ENCODE measurements around the gene MRPS10. TPM values are rescaled to one million over a fixed set of nuclear protein-coding genes. Genes with fewer than 3 reads are reported as not detected.
A peak's percentile ranks its signal among the peaks of the same experiment; 100 is the strongest.

The MRPS10 gene
- total RNA-seq, 1 donor from 2014 or later, result 57.0 TPM

DNA sequence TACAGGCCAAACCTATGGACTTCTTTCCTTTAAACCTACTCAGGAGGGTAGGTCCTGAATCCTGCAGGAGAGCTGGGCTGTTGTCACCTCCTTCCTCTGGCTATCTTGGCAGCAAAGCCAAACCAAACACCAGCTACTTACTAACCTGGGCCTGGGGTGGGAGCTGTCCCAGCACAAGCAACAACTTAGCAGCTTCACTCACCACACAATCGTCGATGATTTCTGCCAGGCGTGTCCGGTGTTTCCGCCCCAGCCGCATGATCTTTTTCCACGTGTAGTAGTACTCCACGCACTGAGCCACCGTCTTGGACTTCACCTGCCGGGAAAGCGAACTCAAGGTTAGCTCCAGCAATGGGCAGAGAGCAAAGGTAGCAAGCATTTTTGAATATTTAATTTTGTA, 25.4 kb upstream of the MRPS10 start:
- intact Hi-C loops (cut with DNase I), result no loop called here
- no peak for ATAC-seq (ENCODE audit: poor library complexity)
- DNase-seq, result no peak

DNA sequence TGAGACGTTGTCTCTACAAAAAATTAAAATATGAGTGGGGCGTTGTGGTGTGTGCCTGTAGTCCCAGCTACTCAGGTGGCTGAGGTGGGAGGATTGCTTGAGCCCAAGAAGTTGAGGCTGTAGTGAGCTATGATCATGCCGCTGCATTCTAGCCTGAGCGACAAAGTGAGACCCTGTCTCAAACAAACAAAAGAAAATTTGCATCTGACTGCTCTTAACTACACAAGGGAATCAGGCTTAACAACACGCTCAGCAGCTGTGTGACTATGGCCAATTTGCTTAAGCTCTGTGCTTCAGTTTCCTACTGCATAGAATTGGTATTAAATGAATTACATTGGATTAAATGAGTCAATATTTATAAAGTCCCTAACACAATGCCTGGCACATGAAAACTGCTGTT, 24.3 kb upstream of the MRPS10 start:
- intact Hi-C loops (cut with DNase I), result no loop called here
- DNase-seq (no peak), ATAC-seq (ENCODE audit: poor library complexity) (no peak)

DNA sequence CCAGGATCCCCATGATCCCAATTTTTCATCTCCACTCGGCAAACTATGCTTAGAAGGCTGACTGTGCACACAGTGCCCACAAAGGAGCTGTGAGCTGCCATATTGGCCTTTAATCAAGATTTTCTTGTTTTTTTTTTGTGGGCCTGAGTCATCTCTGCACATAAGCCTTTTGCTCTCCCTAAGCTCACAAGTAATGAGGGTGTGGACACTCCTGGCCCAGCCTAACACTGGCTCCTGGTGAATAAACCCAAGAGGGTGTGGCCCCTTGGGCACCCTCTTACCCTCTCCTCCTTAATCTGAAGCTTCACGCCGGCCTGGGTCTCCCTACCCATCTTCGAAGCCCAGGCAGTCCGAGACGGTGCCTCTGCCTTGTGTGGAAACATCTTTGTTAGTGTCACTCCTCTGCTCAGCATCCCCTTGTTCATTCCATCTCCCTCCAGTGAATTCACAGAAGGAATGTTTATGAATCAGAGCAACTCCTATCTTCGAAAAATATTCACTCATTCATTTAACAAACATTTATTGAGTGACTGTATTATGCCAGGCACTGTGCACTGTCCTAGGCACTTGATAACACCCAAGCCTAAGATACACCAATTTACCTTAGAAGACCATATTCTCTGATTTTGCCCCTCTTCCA, 22.2 kb upstream of the MRPS10 start:
- ATAC-seq (ENCODE audit: poor library complexity) (no peak), DNase-seq (no peak)
- intact Hi-C loops (cut with DNase I), result no loop called here

DNA sequence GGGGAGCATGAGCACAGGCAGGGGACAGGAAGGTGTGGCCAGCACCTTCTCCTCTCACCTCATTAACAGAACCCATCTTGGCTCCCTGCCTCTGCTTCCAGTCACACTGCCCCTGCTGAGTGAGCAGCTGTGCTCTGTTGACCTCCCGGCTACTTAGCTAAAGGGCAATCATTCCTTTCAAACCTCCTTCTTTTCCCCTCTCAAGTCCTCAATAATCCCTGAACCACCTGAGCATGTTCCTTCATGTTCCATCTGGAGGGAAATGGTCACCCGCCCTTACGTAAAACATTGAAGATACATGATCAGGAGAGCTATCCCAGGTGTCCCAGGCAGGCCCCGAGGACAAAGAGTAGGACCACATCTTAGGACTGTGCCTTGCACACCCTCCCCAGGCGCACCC, 21.7 kb upstream of the MRPS10 start:
- intact Hi-C loops (cut with DNase I), result no loop called here
- no peak for DNase-seq
- ATAC-seq (ENCODE audit: poor library complexity), result peak; percentile 37

DNA sequence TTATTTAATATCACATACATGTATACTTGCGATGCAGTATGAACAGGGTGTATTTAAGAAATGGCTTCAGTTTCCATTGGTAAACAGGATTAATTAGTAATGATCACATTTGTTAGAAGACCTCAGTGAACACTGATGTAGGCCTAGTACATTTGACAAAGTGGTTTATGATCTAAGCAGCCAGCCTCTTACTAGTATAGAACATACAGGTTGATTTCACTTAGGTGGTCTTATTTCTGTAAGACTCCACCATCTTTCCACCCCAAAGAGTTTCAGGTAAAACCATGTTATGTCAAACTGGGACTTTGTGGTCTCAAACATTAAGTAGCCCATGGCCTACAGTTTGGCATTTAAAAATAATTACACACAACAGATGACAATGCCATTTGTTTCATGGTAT, 20.2 kb upstream of the MRPS10 start:
- ATAC-seq (ENCODE audit: poor library complexity), result no peak
- no peak for DNase-seq
- intact Hi-C loops (cut with DNase I), result no loop called here

DNA sequence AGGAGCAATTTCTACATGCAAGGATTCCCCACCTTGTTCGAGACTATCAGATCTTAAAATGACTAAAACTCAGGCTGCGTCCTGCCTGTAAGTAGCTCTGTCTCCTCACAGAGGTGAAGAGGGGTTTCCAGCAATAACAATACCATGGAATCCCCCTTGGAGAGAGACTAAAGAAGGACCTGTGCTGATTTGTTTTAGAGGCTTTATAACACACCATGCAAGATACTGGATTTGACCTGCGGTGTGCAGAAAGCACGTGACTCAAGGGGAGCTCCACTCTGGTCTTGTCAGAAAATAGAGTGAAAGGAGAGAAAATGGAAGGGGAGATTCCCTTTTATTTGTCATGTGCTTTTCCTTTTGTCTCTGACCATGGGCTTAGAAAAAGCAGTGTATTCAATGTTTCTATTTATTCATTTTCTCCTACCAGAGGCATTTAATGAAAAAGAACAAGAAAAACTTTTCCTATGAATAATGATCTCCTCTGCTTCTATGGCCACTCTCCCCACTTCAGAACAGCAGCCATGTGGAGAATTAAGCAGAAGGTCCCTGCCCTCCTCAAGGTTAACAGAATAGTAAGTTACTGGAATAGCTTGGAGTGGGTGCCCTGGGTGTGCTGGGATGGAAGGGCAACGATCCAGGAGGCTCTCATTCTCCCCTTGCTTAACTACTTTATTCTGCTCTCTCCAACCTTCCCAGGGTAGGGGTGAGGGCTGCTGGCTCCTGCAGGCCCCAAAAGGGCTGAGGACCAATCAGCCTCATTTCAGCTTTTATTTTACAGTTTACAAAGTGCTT, 19.2 kb upstream of the MRPS10 start:
- peak; percentile 80 for ATAC-seq (ENCODE audit: poor library complexity)
- intact Hi-C loops (cut with DNase I), result no loop called here
- no peak for DNase-seq

DNA sequence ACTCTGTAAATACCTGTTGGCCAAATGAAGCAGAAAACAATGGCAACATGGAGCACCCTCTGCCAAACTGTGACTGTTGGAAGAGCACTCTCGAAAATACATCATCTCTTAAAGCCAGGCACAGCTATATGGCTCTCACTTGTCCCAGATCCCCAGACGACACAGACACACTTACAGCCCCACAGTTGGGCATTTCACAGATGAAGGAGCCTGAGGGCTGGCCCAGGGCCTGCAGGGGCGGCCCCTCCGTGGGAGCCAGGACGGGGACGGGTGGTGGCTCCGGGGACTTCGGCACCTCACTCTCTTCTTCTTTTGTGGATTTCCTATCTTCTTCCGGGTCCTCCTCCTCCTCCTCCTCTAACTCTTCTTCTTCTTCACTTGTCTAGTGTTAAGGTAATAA, 18.4 kb upstream of the MRPS10 start:
- intact Hi-C loops (cut with DNase I), result no loop called here
- DNase-seq (no peak), ATAC-seq (ENCODE audit: poor library complexity) (no peak)

DNA sequence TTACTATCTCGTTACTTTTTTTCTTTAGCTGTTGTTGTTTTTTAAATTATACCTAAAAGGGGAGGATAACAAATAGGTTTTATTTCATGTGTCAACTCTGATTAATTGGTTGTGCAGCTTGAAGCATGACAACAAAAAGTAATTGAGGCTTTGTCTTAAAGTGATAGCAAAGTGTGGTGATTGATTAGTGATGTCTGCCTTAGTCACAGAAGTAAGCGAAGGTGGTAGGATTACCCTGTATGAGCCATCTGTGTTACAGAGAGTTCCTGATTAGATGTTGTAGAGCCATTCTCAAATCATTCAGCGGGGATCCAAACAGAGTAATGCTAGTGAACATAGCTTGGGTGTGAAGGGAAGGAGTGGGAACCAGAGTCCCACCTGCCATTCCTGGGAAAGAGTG, 14.4 kb upstream of the MRPS10 start:
- intact Hi-C loops (cut with DNase I), result no loop called here
- ATAC-seq (ENCODE audit: poor library complexity), result no peak
- no peak for DNase-seq

DNA sequence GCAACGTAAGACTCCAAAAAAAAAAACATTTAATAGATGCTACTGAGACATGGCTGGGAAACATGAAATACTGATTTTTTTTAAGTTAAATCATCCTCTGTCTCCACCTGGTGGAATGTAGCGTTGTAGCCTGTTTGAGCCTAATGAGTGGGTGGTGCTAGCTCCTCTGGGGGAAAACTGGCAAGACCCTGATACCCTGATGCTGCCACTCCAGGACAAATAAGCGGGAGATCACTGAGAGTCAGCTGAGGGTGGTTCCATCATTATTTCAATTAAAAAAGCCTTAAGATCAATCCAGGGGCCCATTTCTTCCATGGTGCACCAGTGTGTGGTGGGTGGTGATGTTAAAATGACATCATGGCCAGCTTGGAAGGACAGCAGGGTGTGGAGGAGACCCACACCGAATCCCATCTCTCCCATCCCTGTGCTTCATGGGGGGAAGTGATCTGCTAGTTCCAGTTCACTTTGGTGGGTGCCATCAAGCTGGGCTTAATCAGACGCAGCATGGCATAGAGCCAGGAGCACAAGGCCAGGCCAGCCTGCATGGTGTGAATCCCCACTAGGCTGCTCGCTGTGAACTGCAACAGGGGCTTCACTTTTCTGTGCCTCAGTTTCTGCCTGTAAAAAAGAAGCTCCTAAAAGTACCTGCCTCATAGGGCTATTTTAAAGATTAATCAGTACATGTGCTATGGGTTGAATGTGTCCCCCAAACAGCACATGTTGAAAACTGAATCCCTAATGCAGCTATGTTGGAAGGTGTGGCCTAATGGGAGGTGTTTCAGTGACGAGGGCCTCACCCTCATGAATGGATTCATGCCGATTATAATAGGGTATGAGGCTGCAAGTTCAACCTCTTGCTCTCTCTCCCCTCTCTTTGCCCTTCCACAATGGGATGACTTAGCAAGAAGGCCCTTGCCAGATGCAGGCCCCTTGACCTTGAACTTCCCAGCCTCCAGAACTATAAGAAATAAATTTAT, 13.0 kb upstream of the MRPS10 start:
- DNase-seq (no peak), ATAC-seq (ENCODE audit: poor library complexity) (no peak)
- intact Hi-C loops (cut with DNase I), result no loop called here

DNA sequence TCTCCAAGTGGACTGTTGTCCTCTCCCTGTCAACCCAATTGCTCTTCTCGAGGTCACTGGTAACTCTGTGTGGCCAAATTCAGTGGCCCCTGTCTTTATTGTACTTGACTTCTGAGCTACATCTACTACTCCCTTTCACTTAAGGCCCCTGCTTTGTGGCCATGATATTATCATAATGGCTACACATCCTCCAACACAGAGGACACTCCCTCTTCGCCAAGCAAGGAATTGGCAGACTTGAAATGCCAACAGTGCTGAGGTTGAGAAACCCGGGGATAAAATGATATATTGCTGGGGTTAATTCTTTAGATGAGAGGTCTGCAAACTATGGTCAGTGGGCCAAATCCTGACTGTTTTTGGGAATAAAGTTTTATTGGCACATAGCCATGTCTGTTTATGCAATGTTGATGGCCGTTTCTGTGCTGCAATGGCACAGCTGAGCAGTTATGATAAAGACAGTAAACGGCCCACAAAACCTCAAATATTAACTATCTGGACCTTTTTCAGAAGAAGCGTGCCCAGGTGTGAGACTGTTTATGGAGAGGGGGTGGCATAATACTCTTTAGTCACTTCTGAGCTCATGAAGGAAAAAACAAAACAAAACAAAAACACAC, 12.0 kb upstream of the MRPS10 start:
- intact Hi-C loops (cut with DNase I), result no loop called here
- ATAC-seq (ENCODE audit: poor library complexity), result no peak
- no peak for DNase-seq

DNA sequence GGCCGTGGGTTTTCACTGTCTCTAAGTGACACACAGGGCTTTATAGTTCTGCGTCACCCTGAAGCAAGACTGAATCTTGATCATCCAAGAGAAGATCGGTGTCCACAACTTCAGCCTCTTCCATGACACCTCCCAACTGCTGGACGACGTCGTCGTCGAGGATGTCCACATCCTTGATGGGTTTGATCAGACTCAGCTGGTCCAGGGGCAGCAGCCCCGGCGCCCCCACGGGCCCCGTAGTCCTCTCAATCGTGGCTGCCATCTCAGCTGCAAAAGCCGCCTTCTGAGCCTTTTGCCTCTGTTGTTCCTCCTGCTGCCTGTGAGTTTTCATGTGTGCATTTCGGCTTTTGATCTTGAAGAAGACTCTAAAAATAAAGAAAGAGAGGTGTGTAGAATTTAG, 10.6 kb upstream of the MRPS10 start:
- DNase-seq, result no peak
- no peak for ATAC-seq (ENCODE audit: poor library complexity)
- intact Hi-C loops (cut with DNase I), result no loop called here

DNA sequence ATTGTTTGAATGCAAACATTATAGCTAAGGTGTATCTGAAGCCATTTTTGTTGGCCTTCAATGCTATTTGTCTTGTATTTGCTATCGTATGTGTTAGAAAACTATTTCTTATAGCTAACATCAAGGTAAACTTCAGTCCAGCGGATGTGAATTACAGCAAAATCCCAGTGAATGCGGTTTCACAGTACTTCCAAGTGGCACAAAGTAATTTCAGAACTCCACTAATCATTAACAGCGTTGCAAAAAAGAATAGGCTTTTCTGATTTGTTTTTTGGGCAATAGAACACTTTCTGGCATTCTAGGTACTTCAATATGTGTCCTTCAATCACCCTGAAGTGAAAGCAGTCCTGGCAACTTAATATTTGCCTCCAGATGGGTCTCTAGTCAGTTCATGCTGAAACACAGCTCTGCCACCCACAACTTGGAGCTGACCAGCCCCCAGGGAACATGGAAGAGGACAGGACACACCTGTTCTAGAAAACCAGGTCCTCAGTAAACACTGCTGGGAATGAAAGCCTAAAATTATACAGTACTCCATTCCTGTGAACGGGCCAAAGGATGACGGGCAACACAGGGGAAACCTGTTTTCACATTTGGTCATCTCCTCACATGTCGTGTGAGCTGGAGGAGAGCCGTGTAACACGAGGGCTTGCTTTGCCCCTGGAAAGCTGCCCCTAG, 9.7 kb upstream of the MRPS10 start:
- intact Hi-C loops (cut with DNase I), result no loop called here
- ATAC-seq (ENCODE audit: poor library complexity), result no peak
- DNase-seq, result no peak

DNA sequence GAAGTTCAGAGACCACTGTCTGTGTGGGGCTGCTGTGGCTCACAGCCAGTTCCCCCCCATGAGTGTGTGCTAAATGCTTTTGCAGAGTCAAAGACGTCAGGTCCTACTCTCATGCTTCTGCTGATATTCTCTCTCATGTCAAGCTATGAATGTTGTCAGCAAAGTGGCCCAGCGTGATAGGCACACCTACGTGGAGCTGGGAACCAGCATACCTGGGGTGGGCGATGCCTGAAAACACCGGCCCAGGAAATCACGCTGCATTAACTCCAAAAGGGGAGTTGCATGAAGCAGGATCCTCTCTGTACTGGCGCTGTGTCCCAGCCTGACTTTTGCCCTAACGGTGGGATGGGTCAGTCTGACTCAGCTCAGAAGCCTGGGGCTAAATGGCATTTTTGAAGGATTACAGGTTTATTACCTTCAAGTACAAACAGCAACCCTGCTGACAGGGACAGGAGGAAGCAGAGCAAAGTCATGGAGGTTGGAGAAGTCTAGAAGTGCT, 9.0 kb upstream of the MRPS10 start:
- intact Hi-C loops (cut with DNase I), result no loop called here
- ATAC-seq (ENCODE audit: poor library complexity) (no peak), DNase-seq (no peak)

DNA sequence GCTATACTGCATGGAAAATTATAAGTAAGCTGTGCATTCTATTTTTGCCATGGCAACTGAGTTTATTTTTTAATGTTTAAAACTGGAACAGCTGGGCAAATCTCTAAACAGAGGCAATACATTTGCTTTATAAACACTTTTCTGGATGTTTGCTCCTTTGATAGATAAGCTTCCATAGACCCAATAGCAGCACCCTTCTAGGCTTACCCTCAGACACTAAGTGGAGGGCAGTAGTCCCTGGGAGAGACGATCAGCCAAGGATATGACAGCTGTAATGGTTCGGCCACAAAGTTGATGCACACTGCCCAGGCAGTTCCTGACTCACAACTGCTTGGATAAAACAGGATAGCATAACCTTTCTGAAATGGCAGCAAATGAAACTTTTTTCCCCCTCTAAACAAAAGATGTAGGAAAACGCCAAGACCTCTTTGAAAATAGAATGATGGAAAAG, 8.5 kb upstream of the MRPS10 start:
- intact Hi-C loops (cut with DNase I), result no loop called here
- DNase-seq (no peak), ATAC-seq (ENCODE audit: poor library complexity) (no peak)

DNA sequence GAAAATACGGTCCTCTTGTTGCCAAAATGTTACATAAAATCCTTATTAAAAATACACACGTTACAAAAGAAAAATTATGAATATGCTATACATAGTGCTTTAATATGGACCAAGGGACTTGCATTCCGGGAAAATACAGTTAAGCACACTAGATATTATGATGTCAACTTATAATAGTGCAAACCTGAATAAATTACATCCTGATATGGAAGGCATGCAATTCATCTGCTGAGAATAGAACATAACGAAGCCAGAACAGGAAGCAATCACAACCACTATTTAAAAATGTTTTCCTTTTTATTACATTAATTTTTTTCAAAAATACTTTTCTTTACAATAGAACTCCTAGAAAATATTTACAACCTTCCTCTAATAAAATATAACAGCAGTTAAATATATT, 7.8 kb upstream of the MRPS10 start:
- DNase-seq (no peak), ATAC-seq (ENCODE audit: poor library complexity) (no peak)
- intact Hi-C loops (cut with DNase I), result no loop called here

DNA sequence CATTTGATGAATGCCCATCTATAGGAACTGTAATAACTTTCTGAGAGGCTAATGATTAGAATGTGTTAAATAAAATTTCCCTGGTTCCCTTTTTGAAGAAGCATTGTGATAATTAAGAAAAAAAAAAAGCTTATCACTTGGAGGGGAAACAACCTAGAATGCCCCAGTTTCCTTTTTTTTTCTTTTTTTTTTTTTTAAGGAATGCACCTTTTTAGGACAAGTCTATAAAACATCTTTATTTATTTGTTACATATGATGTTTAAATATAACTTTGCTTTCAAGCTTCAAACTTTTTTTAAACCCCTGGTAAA, 7.3 kb upstream of the MRPS10 start:
- intact Hi-C loops (cut with DNase I), result no loop called here
- ATAC-seq (ENCODE audit: poor library complexity) (no peak), DNase-seq (no peak)

DNA sequence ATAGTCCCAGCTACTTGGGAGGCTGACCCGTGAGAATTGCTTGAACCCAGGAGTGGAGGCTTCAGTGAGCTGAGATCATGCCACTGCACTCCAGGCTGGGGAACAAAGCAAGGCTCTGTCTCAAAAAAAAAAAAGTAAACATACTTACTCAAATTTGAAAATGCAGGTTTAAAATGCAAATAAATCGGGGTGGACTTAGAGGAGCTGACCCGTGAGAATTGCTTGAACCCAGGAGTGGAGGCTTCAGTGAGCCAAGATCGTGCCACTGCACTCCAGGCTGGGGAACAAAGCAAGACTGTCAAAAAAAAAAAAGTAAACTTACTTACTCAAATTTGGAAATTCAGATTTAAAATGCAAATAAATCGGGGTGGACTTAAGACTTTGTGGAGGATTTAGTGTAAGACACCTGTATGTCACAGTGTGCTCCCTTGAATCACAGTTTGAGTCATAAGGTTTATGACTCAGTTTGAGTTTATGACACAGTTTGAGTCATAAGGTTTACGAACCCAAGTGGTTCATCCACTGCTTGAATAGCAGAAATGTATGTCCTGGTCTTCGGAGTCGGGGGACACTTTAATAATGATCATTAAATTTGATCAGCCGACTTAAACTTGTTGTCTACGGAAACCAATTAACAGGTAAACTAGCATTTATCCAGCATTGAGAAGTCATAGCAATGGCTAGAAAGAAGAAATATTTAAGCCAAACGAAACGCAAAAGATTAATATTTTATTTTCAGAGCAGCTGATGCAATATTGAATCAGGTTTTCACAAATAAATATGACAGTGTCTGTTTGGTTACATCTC, 6.8 kb upstream of the MRPS10 start:
- intact Hi-C loops (cut with DNase I), result no loop called here
- DNase-seq (no peak), ATAC-seq (ENCODE audit: poor library complexity) (no peak)

DNA sequence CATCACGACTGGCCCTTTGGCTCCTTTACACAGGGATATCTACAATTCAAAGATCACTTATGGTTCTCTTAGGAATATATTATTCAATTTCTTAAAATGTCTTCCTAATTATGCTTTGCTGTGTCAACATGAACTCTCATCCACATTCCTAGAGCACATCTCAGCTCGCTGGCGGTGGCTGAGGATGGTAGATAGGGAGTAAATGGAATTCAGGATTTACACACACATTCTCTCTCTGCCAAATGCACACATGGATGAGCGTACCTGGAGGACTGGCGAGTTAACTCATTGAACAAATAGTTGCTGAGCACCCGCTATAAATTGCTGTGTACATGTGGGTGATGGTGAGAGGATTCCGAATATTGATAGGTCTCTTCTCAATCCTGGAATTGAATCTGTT, 4.8 kb upstream of the MRPS10 start:
- intact Hi-C loops (cut with DNase I), result no loop called here
- ATAC-seq (ENCODE audit: poor library complexity) (no peak), DNase-seq (no peak)
